GM18873 (cell line): ENCODE measurements around the gene DPCD.
"Not testable (repeated sequence)": the region's sequence is repeated elsewhere in the genome, so short reads cannot be mapped to it uniquely, and the experiment has no call there.

Source experiments
- ATAC-seq: cut with Tn5 transposase; IDR thresholded peaks from one replicate; pipeline ENCODE4 v1.9.1; 2021; ENCODE audit warnings: mild to moderate bottlenecking, moderate library complexity, moderate number of reproducible peaks; ENCODE audit not compliant: unreplicated experiment, low FRiP score

The DPCD gene

DNA sequence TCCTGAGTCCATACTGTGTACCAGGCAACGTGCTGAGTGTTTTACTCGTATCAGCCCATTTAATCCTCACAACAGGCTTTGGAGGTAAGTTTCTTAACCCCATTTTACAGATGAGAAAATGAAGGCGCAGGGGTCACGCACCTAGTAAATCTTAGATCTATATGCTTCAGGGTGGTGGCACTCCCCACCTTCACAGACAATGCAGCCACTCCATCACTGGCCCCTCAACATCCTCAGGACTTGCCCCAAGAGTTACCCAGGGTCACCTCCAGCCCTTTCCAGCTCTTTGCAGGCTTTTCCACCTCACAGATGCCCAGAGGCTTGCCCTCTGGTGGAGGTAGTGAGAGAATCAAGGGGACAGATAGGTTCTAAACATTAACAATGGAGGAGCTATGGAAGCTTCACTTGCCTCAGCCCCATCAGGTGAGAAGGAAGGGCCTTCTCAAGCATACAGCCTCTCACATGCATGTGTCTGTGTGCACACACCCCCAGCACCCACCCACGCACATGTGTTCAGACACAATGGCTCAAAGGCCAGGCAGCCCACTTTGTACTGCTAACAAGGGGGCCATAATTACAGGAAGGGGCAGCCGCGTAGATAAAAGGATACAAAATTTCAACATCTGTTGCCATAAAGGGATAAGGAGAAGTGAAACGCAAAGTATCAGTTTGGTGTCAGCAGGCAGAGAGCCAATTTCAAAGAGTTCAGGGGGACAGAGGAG is 29.1 kb downstream of the DPCD start:
- ATAC-seq, result no peak

DNA sequence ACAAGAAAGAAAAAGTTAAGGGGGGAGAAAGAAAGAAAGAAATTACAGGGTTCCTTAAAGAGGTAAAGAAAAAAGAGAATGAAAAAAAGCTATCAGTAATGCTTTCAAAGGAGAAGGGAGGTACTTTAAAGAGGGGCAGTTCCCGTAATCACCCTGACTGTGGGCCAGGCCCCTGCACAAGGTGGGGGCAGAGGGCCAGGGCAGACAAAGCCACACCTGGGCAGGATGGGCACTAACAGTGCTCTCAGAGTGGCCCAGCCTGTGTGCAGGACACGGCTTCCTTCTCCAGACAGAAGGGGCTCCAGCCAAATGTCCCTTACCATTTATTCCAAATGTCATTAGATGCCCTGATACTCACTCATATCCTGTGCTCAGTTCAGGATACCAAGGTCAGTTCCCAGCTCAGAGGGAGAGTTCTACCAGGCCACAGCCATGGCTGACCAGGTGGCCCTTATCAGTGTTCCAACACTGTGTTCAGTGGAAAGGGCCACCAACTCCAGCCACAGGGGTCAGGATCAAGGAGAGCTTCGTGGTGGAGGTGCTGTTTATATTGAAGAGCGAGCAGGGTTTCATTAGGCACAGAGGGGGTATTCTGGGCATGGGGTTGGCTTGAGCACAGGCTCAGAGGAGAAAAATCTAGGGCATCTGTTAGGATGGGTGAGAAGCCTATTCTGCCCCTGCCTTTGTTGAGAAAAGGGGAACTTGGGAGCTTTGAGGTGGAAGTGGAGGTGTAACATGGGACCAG is 29.9 kb downstream of the DPCD start:
- no peak for ATAC-seq

DNA sequence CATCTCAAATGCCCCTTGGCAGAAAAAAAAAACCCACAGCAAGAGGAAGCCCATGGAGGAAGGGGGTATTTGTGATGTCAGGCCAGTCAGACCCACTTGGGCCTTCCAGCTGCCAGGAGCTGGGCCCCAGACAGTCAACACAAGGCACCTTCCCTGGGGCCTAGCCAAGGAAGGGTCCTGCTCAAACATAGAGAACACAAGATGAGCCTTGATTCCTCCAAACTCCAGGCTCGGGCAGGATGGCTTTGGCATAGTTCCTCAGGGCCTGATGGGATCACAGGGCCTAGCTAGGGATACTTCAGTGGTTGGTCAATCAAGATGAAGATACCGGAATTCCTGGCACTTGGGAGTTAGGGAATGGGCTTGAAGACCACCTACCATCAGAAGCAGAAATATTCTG is 30.8 kb downstream of the DPCD start:
- ATAC-seq, result no peak

DNA sequence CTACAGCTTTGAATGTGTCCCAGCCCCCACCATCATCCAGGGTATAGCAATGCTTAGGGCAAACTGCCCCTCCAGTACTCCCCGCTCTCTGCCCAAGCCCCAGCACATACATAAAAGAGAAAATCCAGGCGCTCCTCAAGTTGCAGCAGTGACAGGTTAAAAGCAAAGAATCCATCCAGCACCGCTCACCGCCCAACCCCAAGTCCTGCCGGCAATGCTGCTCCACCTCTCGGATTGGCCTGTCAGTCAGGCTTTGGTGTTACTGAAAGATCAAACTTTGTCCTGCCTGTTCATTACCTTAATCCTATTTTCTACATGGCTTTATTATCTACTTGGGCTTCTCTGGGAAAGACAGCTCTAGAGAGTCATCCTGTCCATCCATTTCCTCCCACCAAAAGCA is 31.9 kb downstream of the DPCD start:
- no peak for ATAC-seq

DNA sequence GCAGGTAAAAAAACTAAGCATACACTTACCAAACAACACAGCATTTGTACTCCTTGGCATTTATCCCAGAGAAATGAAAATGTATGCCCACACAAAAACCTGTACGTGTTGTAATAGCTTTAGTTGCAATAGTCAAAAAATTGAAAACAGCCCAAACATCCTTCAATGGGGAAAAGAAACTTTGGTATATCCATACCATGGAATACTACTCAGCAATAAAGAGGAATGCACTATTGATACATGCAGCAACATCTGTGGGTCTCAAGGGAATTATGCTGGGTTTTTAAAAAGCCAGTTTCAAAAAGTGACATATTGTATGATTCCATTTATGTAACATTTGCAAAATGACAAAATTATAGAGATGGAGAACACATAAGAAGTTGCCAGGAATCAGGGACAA is 35.4 kb downstream of the DPCD start:
- ATAC-seq, result no peak

DNA sequence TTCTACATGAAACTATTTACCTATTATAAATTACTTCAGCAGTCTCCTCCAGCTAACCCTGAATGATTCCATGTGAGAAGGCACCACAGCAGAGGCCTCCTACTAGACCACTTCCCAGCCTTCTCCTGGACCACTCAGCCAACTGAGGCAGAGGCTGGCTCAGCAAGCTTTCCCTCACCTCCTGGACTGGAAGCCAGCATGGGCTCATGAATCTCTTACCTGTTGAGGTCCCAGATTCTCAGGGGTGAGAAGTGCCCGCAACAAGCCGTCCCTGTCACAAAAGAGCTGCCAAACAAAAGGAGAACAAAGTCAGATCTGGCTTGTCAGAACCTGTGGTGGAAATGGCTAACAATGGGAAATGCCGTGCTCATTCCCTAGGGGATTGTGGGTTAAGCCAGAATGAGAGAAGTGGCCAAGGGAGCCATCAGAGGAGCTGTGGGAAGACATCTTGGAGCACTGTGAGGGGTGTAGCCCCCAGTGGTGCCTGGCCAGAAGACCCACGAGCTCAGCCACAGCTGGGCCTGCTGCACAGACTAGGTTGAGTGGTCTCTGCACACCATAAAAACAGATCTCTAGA is 36.5 kb downstream of the DPCD start:
- no peak for ATAC-seq

DNA sequence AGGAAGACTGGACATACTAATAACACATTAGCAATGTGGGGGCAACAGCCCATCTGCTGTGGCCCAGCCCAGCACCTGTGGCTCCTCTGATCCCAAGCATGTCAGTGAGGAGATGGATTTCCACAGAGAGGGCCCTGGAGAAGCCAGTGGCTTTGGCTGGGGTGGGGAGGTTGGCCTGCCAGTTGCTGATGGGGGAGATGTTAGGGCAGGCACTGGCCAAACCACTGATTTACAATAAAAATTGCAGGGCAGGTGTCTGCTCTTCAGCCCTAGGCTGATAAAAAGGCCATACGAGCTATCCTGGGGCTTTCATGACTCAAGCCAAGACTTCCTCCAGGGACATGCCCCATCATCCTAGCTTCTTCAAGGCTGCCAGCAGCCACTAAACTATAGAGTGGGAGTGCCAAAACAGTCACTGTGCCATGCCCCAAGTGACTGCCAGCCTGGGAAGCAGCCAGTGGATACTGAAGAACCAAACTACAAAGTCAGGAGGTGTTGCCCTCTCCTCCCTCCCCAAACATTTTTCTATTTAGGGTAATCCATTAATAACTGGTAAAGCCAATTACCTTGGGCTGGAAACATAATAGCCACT is 37.8 kb downstream of the DPCD start:
- ATAC-seq, result no peak

DNA sequence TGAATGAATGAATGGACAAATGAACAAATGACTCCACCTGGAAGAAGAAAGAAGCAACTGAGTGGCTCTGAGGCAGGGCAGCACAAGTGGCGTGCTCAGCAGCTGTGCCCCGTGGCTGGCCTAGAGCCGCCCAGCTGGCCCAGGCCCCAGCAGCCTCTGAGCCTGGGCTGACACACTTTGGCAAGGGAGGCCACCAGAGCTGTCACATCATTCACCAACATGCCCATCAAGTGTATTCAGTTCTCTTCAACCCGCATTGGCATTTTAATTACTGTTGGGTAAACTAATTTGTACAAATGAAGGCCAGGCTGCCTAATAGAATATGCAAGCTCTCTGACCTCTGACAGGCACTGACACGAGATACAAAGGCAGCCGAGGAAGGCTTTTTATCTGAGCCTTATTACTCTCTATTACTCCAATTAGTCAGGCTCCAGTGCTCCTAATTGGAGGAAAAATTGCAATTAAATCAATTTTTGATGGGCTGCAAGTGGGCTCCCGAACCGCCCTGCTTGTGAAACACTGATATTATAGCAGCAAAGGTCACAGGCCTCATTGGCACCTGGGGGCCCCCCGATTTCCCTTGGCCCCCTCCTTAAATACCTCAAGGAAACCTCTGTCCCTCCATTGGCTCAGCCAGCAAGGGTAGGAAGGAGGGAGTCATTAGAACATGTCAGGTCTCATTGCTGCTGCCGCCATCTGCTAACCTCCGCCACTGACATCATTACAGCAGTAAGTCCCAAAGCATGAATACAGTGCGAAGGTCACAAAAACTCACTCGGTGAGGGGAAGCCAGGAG is 41.9 kb downstream of the DPCD start:
- ATAC-seq, result no peak

DNA sequence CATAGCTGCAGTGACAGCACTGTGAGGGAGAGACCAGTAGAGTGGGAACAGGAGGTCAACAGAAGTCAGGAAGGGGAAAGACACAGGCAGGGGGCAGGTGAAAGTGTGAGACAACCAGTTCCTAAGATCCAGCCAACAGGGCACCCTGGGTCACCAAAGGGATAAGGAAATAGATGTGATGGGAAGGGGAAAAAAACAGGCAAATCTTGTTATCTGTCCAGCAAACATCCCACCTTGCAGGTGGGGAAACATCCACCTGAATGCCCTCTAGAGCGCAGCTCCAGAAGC is 42.5 kb downstream of the DPCD start:
- ATAC-seq, result no peak

DNA sequence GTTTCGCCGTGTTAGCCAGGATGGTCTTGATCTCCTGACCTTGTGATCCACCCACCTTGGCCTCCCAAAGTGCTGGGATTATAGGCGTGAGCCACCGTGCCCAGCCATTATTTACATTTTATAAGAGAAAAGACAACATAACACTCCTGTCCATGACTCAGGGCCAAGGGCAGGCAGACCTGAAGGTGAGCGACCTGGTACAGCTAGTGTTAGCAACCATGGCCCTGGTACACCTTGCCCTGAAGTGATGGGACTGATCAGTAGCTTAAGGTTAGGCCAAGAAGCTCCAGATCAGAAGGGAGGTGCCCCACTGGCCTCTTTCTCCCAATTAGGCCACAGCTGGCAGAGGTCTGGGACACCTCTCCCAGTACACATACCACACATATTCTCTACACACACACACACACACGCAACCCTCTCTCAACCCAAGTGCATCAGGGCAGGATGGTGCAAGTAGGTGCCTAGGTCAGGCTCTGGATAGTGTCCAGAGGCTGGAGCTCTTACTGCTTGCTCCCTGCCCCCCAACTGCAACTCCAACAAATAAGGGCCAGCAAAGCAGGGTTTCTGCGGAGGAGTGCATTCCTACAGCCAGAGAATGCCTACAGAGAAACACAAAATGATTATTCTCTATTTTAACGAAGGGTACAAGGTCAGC is 43.8 kb downstream of the DPCD start:
- no peak for ATAC-seq

DNA sequence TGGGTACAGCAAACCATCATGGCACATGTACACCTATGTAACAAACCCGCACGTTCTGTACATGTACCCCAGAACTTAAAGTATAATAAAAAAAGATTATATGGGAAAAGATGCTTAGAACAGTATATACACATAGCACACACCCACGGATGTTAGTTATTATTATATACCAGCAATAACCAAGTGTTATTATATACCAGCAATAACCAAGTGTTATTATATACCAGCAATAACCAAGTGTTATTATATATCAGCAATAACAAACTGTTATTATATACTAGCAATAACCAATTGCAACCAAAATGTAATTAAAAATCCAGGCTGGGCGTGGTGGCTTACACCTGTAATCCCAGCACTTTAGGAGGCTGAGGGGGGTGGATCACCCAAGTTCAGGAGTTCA is 45.4 kb downstream of the DPCD start:
- not testable (repeated sequence) for ATAC-seq

DNA sequence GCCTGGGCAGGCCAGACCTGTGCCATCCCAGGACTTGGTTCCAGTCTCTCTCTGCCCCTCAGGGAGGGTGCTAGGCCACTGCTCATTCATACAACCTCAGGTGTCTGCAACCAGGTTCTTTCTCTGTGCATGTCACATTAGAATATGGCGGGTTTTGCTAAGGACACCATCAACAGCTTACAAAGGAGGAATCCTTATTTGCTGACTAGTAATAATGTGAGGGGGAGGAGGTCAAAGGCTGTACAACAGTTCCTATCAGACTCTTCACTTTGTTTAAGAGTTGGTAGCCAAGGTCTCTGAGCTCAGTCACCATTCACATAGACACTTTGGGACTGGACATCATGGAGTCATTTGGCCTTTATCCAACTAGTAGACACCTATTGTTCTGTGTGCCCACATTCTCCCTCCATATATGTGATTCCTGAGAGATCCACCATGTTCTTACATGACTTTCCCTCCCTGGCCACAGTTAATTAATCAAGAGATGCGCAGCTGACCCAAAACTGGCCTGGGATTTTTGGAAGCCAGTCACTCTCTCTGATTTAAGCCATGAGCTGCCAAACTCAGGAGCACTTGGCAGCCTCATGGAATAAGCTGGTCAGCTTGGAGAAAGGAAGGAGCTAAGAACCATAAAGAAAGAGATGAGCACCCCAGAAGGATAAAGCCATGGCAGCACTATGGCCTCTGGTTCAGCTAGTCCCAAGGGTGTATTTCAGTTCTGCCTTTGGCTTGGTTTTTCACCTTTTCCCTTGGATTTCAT is 51.2 kb downstream of the DPCD start:
- no peak for ATAC-seq

DNA sequence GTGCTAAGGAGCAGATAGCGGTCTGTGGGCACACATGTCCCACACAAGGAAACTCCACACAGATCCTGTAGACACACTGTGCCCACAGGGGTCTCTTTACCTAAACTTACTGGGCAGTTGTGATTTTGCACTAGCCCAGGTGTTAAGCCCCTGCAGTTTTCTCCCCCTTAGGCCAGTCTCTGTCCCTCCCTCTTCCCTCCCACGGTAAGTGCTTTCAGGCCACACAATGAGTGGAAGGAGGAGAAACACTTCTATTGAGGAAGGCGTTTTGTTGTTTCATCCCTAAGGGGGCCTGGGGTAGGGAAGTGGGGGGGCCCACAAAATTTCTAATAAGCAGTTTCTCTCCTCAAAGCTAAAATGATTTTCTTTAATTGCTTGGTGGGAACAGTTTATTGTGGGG is 55.4 kb downstream of the DPCD start:
- no peak for ATAC-seq

DNA sequence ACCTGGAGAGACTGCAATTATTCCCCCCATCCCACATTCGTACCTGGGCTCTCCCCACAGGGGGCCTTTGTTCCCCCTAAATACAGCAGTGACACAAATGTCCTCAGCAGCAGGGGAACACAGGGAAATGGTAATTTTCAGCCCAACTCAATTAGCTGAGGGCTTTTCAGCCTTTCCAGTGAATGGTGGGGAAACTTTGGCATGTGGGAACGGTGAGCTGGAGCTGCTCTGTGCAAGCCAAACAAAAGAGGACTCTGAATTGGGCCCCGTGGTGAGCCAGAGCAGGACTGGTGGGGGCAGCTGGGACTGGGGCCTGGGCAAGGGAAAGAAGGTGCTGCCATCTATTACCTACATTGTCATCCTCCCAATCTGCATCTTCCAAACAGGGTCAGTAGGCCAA is 55.9 kb downstream of the DPCD start:
- ATAC-seq, result no peak

DNA sequence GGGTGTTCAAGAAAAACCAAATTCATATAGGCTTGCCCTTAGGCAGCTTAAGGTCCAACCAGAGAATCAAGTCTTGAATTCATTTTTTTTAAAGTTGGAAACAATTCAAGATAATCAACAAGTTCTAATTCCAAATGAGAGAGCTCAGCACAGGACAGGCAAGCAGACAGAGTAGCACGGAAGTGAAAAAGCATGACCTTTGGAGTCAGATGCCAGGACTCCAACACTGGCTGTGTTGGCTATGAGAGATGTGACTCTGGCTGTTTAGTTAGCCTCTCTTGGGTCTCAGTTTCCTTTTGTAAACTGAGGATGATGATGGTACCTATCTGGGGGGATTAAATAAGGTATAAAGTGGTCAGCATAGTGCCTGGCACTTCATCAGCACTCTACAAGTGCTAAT is 57.5 kb downstream of the DPCD start:
- ATAC-seq, result no peak

DNA sequence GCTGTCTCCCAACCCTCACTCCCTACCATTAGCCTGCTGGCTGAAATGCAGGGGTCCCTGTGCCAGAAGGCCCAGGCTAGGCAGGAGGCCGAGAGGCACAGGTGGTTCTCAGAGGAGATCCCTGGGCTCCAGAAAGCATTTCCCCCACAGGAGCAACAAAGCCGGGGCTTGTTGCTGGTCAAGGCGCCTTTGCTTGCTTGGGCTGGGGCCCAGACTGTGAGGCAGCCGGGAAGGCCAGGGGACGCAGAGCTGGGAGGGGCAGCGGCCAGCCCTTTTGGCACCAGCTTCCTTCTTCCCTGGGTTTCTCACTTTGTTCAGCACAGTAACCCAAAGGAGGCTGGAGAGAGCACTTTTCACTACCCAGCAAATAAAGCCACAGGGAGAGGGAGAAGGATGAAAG is 58.2 kb downstream of the DPCD start:
- no peak for ATAC-seq

DNA sequence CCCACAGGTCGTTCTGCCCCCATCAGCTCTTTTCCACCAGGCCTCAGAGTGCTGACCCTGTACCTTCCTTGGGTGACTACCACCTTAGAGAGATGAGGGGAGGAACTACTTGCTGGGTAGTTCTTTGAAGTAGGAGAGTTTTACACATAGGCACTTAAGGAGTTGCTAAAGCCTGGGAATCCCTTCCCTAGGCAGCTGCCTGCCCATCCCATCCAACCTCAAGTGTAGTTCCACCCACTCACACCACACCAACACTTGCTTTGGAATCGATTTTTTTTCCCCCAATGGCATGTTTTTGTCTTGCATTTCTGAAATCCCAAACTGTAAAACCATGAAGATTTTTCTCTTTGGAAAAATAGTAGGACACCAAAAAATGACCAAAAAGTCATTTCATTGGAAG is 59.1 kb downstream of the DPCD start:
- ATAC-seq, result no peak

DNA sequence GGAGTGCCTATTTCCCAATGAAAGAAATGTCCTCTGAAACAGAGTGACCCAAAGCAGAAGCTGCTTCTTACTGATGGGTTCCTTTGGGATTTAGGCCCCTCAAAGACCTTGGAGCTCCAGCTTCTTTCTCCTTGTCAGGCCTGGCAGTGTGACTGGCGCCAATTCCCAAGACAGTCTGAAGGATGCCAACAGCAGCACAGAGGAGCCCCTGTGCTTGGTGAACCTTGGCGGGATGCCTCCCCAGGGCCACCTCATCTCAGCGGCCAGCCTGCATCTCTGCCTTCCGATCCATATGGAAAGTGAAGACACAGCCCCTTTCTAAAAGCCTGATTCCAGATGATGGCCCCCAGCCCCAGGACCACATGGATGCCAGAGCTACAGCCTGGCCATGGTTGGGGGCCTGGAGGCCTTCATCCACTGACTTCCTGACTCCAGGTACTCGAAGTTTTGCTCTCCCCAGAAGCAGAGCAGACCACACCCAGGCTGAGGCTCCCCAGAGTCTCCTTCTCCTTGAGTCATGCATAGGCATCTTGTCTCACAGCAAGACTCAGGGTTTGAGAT is 61.5 kb downstream of the DPCD start:
- ATAC-seq, result no peak

DNA sequence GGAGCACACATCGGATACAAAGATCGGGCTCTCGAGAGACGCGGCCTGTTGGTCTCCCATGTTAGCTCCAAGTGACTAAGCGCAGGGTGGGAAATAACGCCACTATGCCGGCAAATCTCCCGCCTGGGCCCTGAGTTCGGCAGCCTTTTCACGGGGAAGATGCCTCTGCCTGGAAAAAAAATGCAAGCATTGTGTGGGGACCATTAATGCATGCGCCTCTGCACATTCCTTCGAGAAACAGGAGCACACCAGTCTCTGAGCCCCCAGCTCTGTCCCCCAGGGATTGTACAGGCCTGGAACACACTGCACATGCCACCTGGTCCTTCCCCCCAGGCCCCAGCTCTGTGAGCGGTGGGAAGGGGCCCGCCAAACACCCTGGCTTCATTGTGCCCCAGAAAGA is 62.7 kb downstream of the DPCD start:
- no peak for ATAC-seq
